C1 segment of cervical spinal cord (tissue), 14 donors: ENCODE measurements around the gene TECR.
"Not testable (repeated sequence)": the region's sequence is repeated elsewhere in the genome, so short reads cannot be mapped to it uniquely, and the experiment has no call there.

Experiments used
- DNase-seq, 14 donors: peaks; one replicate each; lab custom pipeline; 2025; lab: John Stamatoyannopoulos, UW

The TECR gene

GRCh38 chr19:14533450-14533849 lies 4.1 kb downstream of the TECR start:
- no peak for DNase-seq

- peak in 1 of 14 donors; percentile 21 for DNase-seq
These were observed 7.7 kb downstream of the TECR start for GRCh38 chr19:14536926-14537692.

- DNase-seq = peak in 1 of 14 donors; percentile 71
These were observed 11.5 kb downstream of the TECR start for GRCh38 chr19:14540741-14541525.

GRCh38 chr19:14541979-14542378 lies 12.6 kb downstream of the TECR start:
- not testable (repeated sequence) for DNase-seq

GRCh38 chr19:14542711-14543328 lies 13.4 kb downstream of the TECR start:
- peak in 6 of 14 donors; percentile 14 to 43 (median 32) for DNase-seq

- peak in 2 of 14 donors; percentile 10 to 18 for DNase-seq
These were observed 14.7 kb downstream of the TECR start for GRCh38 chr19:14544047-14544446.

- DNase-seq = peak in 13 of 14 donors; percentile 34 to 93 (median 88)
These were observed 15.8 kb downstream of the TECR start for GRCh38 chr19:14544977-14545715.

GRCh38 chr19:14545716-14546082 lies 16.3 kb downstream of the TECR start:
- no peak for DNase-seq

GRCh38 chr19:14550201-14550754 lies 20.9 kb downstream of the TECR start:
- peak in 1 of 14 donors; percentile 67 for DNase-seq

- DNase-seq = peak in 8 of 14 donors; percentile 17 to 71 (median 30)
These were observed 22.0 kb downstream of the TECR start for GRCh38 chr19:14551134-14552005.

- DNase-seq = not testable (repeated sequence)
These were observed 22.6 kb downstream of the TECR start for GRCh38 chr19:14552006-14552360.

- DNase-seq = peak in 2 of 14 donors; percentile 38 to 88
These were observed 23.9 kb downstream of the TECR start for GRCh38 chr19:14553042-14553938.

- DNase-seq = no peak
These were observed 24.5 kb downstream of the TECR start for GRCh38 chr19:14553939-14554243.

- DNase-seq = peak in 7 of 14 donors; percentile 13 to 94 (median 36)
These were observed 25.0 kb downstream of the TECR start for GRCh38 chr19:14554382-14554812.

GRCh38 chr19:14555918-14556661 lies 26.7 kb downstream of the TECR start:
- DNase-seq = no peak

GRCh38 chr19:14556662-14557188 lies 27.3 kb downstream of the TECR start:
- DNase-seq = peak in 13 of 14 donors; percentile 30 to 84 (median 70)

- DNase-seq = no peak
These were observed 29.1 kb downstream of the TECR start for GRCh38 chr19:14558370-14559066.
